Globus pallidus (tissue), 1 donor: ENCODE measurements around the gene EGFL7.

Experiments
- DNase-seq: peaks from one replicate; pipeline ENCODE4 v3.0.0-alpha.2; 2015; ENCODE audit warnings: low spot score

The EGFL7 gene

DNA sequence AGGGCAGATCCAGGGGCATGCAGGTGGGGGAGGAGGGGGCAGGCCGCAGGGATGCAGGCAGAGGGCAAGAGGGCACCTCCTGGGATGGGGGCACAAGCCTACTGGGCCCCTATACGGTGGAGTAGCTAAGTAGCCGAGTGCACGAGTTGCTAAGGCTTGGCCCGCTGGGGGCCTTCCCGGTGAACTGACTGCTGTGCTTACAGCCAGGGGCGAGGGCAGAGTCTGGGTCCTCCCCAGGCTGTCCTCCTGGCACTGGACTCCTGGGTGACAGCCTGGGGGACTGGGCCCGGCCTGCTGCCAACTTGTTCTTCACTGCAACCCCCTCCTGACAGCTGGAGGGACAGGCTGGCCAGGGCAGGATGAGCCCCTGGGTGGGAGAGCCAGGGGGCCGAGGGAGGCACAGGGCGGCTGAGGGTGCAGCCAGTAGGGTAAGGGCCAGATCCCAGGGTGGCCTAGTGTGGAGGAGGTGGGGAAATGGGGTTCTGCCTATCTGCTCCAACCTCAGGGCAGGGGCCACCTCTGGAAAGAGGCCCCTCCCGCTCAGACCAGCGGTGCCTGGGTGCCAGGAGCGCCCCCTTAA lies 1.7 kb upstream of the EGFL7 start:
- DNase-seq = no peak

GRCh38 chr9:136661641-136662325 lies 933 bp upstream of the EGFL7 start:
- no peak for DNase-seq

DNA sequence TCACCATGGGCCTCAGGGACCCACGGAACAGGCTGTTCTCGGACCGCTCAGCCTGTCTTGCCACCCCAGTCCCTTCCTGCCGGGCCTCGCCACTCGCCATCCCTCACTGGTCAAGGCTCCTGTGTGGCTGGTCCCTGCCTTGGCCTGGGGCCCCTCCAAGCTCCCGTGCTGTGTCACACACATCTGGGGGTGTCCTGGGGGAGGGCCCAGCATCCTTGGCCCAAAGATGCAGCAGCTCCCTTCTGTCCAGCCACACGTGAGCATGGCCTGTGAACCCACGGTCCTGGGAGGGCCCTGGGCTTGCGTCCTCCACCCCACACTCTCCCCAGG lies 425 bp upstream of the EGFL7 start:
- no peak for DNase-seq

DNA sequence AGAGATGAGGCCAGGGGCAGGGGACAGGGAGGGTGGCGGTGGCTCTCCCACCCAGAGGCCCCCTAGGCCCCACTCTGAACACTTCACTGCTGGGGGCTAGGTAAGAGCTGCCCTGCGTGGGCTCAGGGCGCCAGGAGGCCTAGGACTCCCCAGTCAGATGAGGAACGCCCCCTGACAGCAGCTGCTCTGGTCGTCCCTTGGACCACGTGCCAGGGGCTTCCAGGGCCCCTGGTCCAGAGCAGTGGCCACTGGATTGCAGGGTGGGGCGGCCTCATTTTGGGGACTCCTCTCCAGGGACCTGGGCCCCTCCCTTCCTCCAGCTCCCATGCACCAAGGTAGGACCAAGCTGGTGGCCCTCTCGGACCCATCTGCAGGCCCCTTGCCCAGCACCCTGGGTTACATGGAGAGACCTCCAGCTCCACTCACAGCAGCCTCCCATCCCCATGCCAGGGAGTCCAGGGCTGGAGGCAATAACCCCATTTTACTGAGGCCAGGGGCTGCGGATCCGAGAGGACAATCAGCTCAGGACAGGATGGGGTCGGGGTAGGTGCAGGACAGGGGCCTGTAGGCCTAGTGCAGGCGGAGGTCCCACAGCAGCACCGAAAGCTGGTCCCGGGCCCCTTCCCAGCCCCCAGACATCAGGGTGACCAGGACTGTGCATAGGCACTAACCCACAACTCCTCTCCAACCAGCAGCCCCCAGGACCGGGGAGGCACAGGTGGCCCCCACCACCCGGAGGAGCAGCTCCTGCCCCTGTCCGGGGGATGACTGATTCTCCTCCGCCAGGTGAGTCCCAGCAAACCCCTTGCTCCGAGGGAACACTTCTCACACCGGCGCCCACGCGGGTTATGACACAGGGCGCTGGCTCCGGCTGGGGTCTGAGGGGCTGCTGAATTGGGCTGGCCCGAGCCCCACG lies 1.5 kb downstream of the EGFL7 start:
- no peak for DNase-seq

DNA sequence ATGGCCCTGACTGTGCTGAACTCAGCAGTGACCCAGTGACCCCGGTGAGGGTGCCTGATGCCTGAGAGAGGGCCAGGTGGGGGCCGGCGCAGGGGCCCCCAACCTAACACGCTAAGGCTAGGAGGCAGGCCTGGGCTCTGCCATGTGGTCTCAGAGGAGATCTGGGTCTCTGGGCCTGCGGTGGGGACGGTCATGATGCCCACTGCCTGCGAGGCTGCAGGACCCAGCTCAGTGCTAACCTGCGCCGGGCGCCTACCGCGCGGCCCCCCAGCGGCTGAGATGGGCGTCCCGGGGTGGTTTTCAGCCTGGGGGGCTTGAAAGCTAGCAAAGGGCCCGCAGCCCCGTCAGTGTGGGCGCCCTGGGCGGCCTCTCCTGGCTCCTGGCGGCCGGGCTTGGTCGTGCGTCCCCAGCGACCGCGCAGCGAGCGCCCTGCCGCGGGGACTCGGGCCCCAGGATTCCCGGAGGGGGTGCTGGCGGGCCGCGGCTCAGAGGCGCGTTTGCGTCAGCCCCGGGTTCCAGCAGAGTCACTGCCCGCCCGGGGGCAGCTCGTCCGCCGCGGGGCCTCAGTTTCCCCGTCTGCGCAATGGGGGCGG lies 2.5 kb downstream of the EGFL7 start:
- DNase-seq = no peak

DNA sequence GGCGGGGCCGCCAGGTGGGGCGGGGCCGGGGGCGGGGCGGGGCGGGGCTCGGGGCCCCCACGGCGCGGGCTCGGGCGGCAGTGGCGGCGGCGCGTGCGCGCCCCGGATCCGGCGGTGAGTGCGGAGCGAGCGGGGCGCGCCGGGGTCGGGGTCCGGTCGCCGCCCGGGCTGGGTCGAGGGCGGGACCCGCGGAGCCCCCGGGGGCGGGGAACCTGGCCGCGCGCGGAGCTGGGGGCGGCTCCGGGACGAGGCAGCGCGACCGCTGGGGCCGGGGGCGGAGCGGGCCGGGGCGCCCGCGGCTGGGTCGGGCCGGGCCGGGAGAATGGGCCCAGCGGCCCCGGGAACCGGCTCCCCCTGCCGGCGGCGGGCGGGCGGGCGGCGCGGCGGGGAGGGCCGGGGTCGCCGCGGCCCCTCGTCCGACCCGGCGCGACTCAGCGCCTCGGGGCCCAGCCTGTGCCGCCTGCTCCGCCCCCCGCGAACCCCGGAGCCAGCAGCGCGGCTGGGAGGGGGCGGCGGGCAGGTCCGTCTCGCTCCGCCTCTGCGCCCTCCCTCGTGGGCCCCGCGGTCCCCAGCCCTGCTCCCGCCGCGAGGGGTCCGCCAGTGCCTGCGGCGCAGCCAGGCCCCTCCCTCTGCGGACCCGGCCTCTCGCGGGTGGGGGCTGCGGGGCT lies 3.1 kb downstream of the EGFL7 start:
- DNase-seq = no peak

DNA sequence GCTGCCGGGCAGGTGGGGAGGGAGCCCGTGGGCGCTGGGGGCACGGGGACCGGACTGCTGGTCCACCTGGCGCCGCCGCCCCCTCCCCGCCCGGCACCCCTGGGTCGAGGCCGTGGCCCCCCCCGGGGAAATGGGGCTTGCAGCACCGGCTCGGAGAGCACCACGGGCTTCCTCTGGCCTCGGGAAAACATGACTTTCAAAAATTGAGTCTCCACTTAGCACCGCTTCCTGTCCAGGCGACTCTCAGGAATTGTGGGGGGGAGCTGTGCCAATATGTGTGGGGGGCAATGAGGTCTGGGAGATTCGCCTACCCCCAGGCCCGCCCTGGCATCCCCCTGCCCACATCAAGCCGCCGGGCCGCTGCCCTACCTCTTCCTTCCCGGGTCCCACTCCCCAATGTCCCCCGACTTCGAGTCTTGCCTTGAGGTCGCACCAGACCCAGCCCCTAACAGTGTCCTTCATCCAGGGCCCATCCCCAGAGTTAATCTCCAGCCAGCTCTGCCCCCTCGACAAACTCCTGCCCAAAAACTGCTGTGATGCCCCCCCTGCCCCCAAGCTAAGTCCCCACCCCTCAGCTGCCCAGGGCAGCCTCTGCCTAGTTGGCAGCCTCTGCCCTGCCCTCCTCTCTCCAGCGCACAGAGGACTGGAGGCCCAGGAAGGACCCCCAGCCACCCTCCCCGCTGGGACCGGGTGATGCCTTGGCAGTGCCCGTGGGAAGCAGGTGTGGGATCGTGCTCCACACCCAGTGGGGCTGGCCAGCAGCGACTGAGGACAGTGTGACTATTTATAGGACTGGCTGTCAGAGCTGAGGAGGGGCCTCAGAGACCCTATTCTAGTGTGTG lies 3.9 kb downstream of the EGFL7 start:
- no peak for DNase-seq

- no peak for DNase-seq
Measured at GRCh38 chr9:136667214-136667939, 4.7 kb downstream of the EGFL7 start.

GRCh38 chr9:136667940-136668760 lies 5.4 kb downstream of the EGFL7 start:
- DNase-seq = no peak

GRCh38 chr9:136668983-136669790 lies 6.5 kb downstream of the EGFL7 start:
- no peak for DNase-seq

GRCh38 chr9:136669791-136670464 lies 7.2 kb downstream of the EGFL7 start:
- no peak for DNase-seq

DNA sequence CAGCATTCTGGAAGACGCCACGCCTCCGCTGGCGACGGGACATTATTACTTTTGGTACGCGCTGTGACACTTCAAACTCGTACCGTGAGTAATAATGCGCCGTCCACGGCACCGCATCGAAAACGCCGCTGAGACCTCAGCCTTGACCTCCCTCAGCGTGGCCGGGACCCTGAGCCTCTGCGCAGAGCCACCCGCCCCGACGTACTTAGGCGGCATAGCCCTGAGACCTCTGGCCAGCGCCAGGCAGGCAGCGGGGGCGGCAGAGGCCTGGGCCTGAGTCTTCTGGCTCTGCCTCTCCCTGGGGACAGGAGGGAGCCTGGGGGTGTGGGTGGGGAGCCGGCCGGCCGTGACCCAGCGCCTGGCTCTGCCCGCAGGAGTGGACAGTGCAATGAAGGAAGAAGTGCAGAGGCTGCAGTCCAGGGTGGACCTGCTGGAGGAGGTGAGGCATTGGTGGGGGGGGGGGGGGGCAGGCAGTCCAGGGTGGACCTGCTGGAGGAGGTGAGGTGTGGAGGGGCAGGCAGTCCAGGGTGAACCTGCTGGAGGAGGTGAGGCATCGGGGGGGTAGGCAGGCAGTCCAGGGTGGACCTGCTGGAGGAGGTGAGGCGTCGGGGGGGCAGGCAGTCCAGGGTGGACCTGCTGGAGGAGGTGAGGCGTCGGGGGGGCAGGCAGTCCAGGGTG lies 8.0 kb downstream of the EGFL7 start:
- DNase-seq = no peak

DNA sequence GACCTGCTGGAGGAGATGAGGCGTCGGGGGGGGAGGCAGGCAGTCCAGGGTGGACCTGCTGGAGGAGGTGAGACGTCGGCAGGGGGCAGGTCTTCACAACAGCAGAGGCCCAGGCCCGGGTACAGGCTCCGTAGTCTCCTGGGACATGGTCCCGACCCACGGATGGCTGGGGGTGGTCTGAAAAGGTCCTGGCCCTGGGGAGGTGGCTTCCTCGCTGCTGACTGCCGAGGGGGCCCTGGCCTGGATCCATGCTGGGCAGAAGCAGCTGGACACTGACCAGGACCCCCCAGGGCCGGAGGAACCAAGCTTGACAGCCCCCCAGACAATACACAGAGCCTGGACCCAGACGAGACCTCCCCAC lies 8.5 kb downstream of the EGFL7 start:
- DNase-seq = no peak

- no peak for DNase-seq
Measured at GRCh38 chr9:136671646-136672430, 9.1 kb downstream of the EGFL7 start.

GRCh38 chr9:136672431-136673087 lies 9.8 kb downstream of the EGFL7 start:
- DNase-seq = no peak
